GM18511 (cell line): ENCODE results near the gene PTN.
"Not testable (repeated sequence)": the region's sequence is repeated elsewhere in the genome, so short reads cannot be mapped to it uniquely, and the experiment has no call there.

Source experiments
- ATAC-seq: cut with Tn5 transposase; IDR thresholded peaks from one replicate; pipeline ENCODE4 v1.9.1; 2021; ENCODE audit warnings: mild to moderate bottlenecking, moderate library complexity; ENCODE audit not compliant: unreplicated experiment

The PTN gene

GRCh38 chr7:137268001-137268865, 75.3 kb downstream of the PTN start:
- ATAC-seq: not testable (repeated sequence)

- ATAC-seq: no peak
These were observed 76.8 kb downstream of the PTN start for GRCh38 chr7:137266764-137267163.

- not testable (repeated sequence) for ATAC-seq
These were observed 78.1 kb downstream of the PTN start for GRCh38 chr7:137265480-137265879.

GRCh38 chr7:137262599-137262998, 80.9 kb downstream of the PTN start:
- no peak for ATAC-seq

- ATAC-seq: no peak
These were observed 85.0 kb downstream of the PTN start for GRCh38 chr7:137258552-137258951.

GRCh38 chr7:137254766-137255165, 88.8 kb downstream of the PTN start:
- ATAC-seq: no peak

- ATAC-seq: no peak
These were observed 97.6 kb downstream of the PTN start for GRCh38 chr7:137245890-137246289.

GRCh38 chr7:137245186-137245585, 98.3 kb downstream of the PTN start:
- no peak for ATAC-seq

GRCh38 chr7:137243741-137244140, 99.8 kb downstream of the PTN start:
- ATAC-seq: no peak

- no peak for ATAC-seq
These were observed 100.9 kb downstream of the PTN start for GRCh38 chr7:137242616-137243015.

- ATAC-seq: no peak
These were observed 101.7 kb downstream of the PTN start for GRCh38 chr7:137241655-137242360.

- not testable (repeated sequence) for ATAC-seq
These were observed 104.3 kb downstream of the PTN start for GRCh38 chr7:137239186-137239585.

- no peak for ATAC-seq
These were observed 108.1 kb downstream of the PTN start for GRCh38 chr7:137235434-137235833.

GRCh38 chr7:137231167-137231566, 112.4 kb downstream of the PTN start:
- no peak for ATAC-seq

GRCh38 chr7:137221467-137221866, 122.1 kb downstream of the PTN start:
- no peak for ATAC-seq

GRCh38 chr7:137213744-137214143, 129.8 kb downstream of the PTN start:
- ATAC-seq: no peak

GRCh38 chr7:137209151-137209817, 134.2 kb downstream of the PTN start:
- no peak for ATAC-seq

GRCh38 chr7:137206770-137207169, 136.8 kb downstream of the PTN start:
- ATAC-seq: no peak

GRCh38 chr7:137204246-137204645, 139.3 kb downstream of the PTN start:
- no peak for ATAC-seq

- no peak for ATAC-seq
These were observed 140.2 kb downstream of the PTN start for GRCh38 chr7:137203351-137203750.

- ATAC-seq: no peak
These were observed 146.9 kb downstream of the PTN start for GRCh38 chr7:137196648-137197047.

GRCh38 chr7:137195996-137196395, 147.5 kb downstream of the PTN start:
- no peak for ATAC-seq
